Superior temporal gyrus (tissue), 1 donor: ENCODE results near the gene PXK.

Source experiments
- DNase-seq: peaks from one replicate; pipeline ENCODE4 v3.0.0-alpha.2; 2016; ENCODE audit errors: extremely low spot score

The PXK gene

DNA sequence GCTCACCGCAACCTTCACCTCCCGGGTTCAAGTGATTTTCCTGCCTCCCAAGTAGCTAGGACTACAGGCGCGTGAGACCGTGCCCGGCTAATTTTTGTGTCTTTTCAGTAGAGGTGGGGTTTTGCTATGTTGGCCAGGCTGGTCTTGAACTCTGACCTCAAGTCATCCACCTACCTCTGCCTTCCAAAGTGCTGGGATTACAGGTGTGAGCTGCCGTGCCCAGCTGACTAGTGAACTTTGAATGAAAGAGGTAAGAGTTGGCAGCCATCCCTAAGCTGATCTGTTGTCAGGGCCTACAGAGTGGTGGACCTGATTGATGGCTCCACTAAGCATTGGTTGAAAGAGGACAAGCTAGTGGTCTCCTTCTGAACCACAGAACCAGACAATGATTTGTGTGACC, 15.3 kb downstream of the PXK start:
- DNase-seq: no peak

DNA sequence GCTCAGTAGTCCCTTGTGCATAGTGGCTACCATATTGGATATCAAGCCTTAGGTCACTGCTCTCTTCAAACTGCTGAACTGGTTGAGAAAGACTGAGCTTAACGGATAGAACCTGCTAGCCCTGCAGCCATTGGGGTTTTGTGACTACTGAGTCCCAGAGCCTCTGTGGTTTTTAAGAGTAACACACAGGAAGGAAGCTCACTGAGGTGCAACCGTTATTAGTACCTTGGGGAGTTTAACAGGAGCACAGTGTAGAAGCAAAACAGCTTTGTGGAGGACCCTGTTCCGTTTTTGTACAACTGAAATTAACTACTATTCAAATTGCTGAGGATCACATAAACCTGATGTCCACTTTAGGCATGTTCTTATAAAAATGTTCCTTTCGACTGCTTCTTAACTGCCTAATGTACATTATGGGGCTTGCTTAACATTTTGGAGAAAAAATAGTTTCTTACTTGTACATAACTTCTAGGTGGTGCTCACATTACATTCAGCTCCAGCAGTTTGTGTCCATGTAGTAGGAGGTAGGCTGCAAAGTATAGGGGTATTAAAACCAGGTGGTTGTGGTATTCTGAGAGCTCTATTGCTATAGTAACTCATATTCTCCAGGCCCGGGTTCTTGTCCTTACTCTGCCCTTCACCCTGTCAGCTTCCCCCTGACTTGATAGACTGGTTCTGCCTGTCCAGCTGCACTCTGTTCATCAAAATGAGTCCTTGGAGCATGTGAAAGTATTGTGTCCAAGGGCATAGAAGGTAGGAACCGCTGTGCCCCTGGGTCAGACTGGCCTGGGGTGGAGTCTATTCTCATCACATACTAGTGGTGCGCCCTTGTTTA, 17.3 kb downstream of the PXK start:
- no peak for DNase-seq

DNA sequence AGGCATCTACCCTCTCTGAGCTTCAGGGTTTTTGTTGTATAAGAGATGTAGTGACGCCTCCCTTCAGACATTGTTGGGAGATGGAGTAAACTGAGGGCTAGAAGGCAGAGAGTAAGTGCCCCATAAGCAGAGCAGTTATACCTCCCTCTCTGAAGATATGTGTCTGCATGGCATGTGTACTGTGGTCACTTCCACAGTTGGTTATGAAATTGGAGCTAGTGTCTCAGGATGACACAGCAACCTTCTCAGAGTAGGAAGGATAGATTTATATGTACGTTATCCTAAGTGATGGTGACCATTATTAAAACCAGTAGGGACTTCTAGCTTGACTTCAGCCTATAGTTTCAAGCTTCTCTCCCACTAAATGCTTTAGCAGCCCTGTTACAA, 17.9 kb downstream of the PXK start:
- no peak for DNase-seq

DNA sequence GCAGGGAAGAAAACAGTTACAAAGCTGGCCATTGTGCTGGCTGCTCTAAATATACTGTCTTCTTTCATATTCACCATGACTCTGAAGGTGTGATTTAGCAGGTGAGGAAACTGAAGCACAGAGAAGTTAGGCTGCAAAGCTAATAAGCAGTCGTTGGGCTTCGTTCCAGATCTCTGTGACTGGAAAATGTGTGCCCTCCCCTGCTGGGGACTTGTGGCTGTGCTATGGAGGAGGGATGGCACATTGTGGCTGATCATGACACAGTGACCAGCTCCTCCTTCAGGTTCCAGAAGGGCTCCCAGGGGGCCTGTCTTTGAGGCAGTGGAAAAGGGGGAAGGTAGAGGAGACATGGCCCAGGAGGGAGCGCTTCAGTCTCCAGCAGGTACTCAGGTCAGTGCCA, 19.2 kb downstream of the PXK start:
- no peak for DNase-seq

DNA sequence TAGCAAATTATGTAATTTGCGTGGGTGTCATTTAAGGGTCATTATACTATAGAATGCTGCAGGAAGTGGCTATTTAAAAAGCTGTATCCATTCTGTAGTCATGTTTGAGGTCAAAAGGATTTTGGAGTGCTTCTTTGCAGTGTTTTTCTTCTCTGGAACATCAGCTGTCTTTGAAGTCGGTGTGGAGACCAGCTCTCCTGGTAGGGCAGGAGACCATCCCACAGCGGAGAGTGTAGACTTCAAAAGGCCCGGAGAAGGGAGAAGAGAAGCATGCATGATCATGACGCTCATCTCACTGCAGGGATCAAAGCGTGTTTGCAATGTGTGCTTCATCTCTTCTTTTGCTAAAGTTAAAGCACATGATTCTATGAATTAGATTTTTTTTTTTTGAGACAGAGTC, 19.9 kb downstream of the PXK start:
- DNase-seq: no peak

DNA sequence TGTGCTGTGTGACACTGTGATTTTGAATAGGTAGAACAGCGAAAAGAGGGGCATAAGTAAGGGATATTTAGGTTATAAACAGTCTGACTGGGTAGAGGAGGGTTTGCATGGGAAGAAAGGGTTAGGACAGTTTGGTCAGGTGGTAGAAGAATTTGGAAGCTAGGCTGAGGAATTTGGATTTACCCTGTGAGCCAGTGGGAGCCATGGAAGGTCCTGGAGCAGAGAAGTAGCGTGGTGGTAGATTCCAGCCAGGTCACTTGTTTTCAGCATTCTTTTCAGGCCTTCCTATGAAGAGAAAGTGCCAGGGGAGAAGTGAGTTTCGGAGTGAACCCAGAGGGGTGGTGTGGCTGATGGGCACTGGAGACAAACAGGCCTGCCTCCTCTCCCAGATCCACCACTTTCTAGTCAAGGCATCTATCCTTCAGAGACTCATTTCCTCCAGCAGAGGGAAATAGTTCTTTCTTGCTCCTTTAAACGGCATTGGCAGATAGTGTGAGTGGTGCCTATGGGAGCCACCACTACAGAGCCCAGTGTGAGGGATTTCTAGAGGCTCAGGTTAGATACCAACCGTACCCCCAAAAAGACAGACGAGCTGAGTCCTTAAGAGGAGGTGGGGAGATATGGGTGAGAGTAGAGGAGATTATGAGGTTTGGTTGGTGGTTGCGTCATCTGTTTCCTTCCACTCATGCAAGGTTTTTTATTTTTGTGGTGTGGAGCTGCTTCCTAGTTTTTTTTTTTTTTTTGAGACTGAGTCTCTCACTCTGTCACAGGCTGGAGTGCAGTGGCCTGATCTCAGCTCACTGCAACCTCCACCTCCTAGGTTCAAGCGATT, 21.2 kb downstream of the PXK start:
- no peak for DNase-seq

DNA sequence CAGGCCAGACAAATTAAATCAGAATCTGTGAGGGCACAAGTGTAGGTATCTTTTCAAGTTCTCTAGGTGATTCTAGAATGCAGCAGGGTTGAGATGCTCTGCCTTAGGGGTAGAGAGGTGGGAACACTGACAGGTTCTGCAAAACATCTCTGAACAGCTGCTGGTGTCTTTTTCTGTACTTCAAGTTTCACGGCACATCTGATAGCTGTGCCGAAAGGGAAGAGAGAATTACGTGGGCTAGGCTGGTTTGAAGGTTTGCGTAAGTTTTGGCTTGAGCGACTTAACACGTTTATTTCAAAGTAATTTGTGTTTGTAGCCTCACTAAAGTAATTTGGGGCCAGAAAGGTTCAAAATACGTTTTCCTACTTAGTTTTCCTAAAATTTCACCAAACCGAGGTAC, 22.5 kb downstream of the PXK start:
- DNase-seq: no peak

DNA sequence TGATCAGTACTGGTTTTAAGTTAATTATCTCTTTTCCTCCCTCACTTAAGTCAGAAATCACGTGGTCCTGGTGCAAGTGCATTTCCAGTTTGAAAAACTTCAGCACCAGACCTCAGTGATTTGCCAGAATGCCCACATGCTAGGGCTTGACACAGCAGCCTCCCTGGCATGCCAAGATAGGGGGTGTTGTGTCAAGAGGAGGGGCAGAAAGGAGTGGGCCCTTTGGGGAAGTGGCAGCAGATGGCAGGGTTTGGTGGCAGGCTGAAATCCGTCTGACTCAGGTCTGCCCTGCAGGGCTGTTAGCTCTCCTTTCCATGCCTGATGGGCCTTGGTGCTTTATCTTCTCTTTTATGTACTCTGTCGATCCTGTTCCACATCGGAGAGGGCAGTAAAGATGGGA, 23.4 kb downstream of the PXK start:
- DNase-seq: no peak

DNA sequence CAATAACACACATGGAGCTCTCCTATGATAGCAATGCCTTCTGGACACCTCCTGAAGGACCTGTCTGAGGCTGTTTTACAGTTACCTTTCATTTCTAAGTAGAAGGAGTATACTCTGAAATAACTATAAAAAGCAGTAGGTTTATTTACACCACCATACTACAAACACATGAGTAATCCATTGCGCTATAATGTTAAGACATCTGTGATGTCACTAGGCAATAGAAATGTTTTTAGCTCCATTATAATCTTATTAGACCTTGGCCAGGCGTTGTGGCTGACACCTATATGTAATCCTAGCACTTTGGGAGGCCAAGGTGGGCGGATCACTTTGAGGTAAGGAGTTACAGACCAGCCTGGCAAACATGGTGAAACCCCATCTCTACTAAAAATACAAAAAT, 24.7 kb downstream of the PXK start:
- DNase-seq: no peak

DNA sequence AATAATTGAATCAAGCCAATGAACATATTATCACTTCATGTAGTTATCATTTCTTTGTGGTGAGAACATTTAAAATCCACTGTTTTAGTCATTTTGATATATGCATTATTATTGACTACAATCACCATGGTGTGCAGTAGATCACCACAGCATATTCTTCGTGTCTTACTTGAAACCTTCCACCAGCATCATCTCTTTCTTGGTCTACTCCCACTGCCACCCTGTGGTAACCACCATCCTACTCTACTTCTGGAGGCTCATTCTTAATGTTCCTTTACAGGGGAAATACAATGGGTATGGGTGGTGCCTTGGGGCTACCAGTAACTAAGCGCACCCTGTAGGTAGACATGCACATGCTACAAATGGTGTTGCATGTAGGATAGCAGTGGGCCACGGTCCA, 25.4 kb downstream of the PXK start:
- DNase-seq: no peak

DNA sequence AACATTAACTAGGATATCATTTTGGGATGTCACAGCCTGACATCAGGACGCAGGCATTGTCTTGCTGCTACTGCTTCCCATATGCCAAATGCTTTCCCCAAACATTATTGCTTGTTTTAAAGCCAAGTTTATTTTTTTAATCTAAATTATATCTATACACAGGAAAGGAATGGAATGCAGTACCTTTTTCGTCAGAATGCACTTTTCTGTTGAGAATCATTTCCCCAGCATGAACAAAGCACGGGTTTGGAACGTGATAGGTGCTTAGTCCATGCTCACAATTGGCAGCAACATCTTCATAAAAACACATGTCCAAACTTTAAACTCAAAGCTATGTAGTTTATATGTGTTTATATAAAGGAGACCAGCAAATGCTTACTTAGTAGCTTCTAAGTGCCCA, 26.1 kb downstream of the PXK start:
- DNase-seq: no peak

DNA sequence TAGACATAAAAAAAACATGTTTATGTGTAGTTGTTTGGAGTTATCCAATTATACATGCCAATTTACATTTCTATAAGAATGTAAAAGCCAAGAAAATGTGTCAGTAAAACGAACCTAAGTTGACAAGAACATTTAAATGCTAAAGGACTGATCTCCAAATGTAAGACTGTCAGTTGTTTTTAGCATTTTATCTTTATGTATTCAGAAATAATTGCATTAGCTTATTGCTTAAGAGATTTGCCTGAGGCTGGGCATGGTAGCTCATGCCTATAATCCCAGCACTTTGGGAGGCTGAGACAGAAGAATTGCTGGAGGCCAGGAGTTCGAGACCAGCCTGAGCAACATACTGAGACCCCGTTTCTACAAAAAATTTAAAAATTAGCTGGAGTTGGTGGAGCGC, 26.9 kb downstream of the PXK start:
- no peak for DNase-seq

DNA sequence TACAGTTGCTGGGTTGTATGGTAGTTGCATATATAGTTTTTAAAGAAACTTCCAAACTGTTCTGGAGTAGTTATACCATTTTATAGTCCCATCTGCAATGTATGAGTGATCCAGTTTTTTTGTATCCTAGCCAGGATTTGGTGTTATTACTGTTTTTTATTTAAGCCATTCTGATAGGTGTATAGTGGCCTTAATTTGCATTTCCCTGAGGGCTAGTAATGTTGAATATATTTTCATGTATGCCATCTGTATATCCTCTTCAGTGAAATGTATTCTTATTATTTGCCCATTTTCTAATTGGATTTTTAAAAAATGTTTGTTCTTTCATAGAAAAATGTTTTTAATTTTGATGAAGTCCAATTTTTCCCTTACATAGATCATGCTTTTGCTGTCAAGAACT, 29.2 kb downstream of the PXK start:
- no peak for DNase-seq

DNA sequence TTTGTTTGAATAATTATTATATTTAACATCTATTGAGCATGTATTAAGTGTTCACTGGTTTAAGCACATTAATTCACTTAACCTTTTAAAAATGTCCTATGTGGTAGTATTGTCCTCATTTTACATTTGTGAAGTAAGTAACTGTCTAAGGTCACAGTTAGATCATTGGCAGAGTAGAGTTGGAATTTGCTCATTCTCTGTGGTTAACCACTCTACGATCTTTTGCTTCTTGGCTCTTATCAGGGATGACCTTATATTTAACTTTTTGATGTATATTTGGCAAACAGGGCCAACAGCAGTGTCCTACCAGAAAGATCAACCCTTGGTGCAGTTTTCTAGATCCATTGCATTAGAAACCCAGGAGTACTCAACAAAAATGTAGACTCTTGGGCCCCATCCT, 34.0 kb downstream of the PXK start:
- DNase-seq: no peak

DNA sequence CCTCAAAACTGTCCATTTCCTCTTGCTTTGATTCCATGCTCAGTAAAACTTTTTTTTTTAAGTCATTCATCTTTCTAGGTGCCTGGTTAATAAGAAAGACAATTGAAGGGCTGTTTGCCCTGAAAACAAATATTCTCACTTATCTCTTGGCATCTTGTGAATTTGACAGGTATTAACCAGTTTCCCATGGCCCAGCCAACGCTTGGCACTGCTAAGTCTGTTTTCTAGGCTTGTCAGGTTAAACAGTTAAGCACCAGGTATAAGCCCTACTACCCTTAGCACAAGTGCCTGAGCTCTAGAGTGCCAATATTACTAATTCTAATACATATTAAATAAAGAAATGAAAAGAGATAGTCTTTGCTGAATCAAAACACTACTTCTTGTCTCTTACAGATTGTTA, 36.3 kb downstream of the PXK start:
- DNase-seq: no peak

DNA sequence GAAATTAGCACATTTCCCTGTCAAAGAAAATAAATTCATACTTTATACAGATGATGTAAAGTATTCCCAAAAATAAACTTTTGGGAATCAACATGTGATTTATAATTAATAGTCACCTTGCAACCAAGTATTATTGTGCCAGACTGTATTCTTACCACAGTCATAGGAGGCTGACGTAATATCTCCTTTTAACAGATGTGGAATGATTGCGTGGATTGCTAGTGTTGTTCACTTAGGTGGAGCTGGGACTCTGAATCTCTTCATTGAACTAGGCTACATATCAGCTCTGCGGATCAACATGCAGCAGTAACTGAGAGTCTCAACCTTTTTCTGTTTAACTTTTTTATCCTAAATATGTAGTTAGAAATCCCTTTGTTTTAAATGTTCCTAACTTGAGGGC, 37.2 kb downstream of the PXK start:
- DNase-seq: no peak

DNA sequence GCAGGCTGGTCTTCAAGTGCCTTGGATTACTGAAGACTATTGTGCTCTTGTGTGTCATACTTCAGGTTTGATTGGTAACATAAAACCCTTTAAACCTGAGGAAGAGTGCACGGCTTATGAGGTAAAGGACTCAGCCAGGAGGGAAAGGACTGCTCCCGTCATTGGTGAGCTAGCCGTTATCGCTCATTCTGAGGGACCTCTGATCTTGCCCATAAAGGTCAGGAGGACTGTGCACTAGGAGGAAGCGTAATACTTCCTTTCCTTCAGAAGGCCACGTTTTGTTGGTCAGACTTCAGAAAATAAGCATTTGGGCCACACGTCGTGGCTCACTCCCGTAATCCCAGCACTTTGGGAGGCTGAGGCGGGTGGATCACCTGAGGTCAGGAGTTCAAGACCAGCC, 37.7 kb downstream of the PXK start:
- no peak for DNase-seq

DNA sequence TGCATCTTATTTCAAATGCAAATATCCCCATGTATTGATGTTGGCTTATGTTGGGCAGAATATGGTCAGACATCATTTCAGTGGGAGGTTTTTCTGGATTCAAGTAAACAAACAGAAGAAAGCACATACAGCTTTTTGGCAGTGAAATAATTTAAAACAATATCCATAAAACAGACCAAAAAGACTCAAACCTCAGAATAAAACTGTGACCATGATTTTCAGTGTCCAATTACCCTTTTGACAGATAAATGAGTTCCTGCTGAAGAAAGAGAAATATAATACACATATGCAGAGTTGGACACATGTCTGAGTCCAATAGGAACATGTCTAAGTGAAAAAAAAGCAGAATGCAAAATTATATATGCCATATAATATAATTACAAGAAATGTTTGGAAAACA, 39.1 kb downstream of the PXK start:
- DNase-seq: no peak

DNA sequence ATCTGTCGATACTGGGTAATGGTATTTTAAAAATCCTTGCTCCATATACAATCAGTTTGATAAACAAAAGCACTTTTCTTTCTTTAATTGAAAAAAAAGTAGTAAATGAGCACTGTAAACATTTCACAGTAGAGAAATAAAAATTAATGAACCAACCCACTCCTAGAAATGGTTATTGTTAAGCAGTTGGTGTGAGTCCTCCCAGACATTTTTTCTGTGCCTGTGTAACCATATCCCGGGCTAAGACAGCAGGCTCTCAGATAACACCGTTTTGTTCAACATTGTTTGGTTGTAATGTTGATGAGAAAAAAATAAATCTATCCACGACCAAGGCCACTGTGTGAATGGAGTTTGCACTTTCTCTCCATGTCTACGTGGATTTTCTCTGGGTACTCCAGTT, 42.6 kb downstream of the PXK start:
- DNase-seq: no peak

DNA sequence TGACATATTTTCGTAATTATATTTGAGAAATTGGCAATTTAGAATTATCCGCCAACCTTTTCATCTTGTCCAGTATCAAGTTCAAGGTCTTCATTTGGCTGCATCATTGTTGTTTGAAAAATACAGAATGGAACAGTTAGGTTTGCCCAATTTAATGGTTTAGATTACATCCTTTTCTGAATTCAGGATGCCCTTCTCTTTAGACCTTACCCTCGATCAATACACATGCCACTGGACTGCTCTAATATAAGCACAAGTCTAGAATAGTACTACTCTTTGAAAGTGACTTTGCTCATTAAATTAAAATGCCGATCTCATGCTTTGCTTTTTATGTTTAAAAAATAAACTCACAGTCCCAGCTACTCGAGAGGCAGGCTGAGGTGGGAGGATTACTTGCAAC, 44.5 kb downstream of the PXK start:
- DNase-seq: no peak

DNA sequence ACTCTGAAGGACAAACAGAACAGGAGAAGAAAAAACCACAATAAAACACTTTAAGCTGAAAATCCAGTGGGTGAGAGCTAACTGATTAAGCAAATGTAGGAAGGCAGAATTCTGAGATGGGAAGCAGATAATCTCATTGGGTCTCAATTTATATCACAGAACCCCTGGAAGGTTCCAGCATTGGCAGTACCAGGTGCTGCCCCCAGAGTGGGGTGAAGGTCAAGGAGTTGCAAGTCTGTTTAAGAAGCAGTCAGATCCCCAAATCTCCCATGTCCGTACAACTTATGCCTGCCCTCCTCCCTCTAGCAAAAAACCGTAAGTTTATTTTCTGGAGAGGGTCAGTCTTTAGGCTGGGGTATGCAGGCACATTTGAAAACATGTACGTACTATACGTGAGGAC, 45.1 kb downstream of the PXK start:
- no peak for DNase-seq

DNA sequence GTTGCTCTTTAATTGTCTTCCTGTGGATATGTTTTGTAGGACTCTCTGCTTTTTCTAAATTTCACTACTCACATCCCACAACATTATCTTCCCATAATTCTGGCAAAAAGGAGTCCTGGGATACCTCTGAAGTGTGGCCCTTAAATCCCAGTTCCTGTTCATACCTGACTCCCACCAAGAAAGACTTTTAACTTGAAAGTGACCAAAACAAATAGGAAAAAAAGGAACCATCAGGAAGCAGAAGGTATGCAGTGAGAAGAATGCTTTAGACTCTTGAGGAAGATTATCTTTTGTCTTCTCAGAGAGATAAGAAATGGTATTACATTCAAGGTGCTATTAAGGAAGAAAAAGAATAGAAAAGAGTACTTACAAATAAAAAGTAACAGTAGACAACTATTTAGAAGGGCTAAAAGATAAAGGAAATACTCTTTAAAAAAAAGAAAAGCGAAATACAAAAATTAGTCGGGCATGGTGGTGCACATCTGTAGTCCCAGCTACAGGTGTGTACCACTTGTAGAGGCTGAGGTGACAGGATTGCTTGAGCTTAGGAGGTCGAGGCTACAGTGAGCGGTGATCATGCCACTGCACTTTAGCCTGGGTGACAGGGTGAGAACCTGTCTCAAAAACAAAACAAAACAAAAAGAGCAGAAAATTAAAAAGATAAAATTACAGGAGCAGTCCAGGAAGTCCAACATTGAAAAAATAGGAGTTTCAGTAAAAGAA, 46.8 kb downstream of the PXK start:
- DNase-seq: no peak

DNA sequence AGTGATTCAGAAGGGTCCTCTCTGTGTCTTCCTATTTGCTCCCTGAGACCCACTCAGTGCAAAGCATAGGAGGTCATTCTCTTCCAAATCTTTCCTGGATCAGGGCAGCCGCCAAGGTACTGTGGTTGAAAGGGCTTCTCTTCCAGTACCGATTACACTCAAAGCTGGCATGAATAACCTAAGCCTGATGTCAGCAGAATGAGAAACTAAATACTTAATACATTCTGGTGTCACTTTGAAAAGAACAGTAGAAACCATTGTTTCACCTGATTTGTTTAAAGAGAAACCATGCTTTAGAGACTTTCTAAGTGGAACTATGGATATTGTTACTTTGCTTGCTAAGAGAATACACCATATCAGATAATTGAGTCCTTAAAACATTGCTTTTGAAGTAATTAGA, 50.8 kb downstream of the PXK start:
- DNase-seq: no peak
